NOMO-1 treated with DMSO at 0.1 percent for 48 hours (cell line): ENCODE data around the gene LSM3.
"Not testable (repeated sequence)": the region's sequence is repeated elsewhere in the genome, so short reads cannot be mapped to it uniquely, and the experiment has no call there.

Source experiments
- DNase-seq: peaks from one replicate; lab custom pipeline; 2025; ENCODE audit not compliant: unreplicated experiment; lab: John Stamatoyannopoulos, UW

Gene LSM3

DNA sequence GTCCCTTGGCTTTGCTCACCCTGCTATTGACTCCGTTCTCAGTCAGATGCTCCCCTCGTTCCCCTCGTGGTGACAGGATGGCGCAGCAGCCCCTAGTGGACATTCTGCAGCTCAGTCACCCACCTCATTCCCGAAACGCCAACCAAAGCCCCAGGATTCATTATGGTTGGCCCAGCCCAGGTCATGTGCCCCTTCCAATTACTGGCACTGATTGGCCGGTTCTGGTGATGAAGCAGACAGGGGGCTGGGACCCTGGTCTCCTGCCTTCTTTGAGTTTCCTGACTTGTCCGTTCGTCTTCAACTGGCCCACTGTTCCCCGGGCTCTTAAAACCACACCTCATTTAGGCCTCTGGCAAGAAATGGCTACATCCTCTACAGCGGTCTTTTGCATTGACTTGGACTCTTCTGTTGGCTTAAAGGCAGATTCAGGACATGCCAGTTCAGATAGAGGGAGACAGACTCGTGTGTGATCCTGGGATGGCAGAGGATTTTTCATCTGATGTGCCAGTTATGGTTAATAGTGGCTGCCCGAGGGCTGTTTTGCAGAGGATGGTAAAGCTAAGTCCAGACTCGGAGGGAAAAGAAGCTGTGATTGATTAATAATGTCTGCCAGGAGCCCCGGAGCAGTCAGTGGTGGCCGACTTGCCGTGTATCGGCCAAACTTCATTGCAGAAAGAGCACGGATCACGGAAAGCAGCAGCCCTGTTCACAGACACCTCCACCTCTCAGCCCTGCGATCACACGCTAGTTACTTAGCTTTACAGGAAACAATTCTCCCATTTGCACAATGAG is 37.8 kb downstream of the LSM3 start:
- no peak for DNase-seq

GRCh38 chr3:14218355-14218754 is 39.7 kb downstream of the LSM3 start:
- no peak for DNase-seq

DNA sequence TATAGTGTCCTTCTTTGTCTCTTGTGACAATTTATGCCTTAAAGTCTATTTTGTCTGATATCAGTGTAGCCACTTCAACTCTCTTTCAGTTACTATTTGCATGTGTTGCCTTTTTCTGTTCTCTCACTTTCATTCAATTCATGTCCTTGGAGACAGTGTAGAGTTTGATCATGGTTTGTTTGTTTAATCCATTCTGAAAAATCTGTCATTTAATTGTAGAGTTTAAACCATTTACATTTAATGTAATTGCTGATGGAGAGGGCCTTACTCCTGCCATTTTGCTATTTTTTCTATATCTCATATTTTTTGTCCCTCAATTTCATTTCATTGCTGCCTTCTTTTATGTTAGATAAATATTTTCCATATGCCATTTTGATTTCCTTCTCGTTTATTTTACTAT is 42.3 kb downstream of the LSM3 start:
- no peak for DNase-seq

DNA sequence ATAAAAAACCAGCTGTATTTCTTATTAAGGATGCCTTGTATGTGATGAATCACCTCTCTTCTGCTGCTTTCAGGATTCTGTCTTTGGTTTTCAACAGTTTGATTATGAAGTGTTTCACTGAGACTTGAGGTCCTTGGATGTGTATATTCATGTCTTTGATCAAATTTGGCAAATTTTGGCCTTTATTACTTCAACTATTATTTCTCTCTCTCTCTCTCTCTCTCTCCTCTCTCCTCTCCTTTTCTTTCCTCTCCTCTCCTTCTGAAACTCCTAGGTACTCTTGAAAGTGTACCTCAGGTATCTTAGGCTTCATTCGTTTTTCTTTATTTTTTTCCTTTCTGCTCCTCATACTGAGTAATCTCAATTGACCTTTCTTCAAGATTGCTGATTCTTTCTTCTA is 43.3 kb downstream of the LSM3 start:
- no peak for DNase-seq

DNA sequence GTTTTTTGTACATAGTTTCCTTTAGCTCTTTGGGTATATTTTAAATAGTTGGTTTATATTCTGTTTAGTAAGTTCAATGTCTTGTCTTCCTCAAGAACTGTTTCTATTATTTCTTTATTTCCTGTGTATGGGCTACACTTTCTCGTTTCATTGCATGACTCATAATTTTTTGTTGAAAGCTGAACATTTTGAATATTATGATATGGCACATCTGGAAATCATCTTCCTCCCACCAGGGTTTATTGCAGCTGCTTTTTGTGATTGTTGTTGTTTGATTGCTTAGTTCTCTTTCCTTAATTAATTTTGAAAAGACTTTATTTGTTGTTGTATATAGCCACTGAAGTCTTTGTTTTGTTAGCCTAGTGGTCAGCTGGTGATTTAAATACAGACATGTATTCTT is 43.8 kb downstream of the LSM3 start:
- no peak for DNase-seq

- no peak for DNase-seq
Measured at GRCh38 chr3:14222900-14223594, 44.4 kb downstream of the LSM3 start.

DNA sequence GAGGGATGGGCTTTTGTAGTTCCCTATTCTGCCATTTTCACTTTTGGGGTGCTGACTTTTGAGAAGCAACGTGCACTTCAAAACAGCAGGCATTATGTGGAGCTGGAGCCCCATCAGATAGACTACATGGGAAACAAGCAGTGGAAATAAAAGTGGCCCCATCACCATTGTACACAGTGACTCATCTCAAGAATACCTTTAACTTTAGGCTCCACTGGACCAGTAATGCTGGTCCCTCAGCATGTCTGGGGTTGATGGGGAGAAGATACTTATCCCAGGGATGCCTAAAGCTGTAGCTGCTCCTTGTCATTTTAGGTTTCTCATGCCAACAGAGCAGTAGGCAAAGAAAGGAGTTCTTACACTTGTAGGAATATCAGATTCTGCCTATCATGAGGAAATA is 45.0 kb downstream of the LSM3 start:
- no peak for DNase-seq

GRCh38 chr3:14224895-14225294 is 46.3 kb downstream of the LSM3 start:
- DNase-seq, result no peak

DNA sequence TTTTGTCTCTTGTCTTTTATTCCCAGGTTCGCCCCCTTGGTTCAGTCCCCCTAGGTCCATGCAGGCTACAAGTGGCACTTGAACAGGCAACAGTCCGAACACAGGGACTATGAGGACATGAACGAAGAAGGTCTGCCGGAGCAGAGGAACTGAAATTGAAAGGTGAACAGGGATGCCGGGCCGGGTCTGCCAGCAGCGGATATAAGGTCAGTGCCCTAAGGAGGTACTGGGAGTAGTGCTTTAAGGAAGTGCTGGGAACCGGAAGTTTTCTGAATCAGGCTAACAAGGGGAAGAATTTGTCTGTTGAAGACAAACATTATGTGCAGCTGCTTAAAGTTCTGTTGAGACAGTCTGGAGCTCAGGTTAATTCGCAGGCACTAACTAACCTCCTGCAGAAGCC is 46.8 kb downstream of the LSM3 start:
- DNase-seq, result peak; percentile 67

GRCh38 chr3:14226351-14226750 is 47.7 kb downstream of the LSM3 start:
- DNase-seq, result not testable (repeated sequence)

GRCh38 chr3:14227856-14228255 is 49.2 kb downstream of the LSM3 start:
- no peak for DNase-seq

DNA sequence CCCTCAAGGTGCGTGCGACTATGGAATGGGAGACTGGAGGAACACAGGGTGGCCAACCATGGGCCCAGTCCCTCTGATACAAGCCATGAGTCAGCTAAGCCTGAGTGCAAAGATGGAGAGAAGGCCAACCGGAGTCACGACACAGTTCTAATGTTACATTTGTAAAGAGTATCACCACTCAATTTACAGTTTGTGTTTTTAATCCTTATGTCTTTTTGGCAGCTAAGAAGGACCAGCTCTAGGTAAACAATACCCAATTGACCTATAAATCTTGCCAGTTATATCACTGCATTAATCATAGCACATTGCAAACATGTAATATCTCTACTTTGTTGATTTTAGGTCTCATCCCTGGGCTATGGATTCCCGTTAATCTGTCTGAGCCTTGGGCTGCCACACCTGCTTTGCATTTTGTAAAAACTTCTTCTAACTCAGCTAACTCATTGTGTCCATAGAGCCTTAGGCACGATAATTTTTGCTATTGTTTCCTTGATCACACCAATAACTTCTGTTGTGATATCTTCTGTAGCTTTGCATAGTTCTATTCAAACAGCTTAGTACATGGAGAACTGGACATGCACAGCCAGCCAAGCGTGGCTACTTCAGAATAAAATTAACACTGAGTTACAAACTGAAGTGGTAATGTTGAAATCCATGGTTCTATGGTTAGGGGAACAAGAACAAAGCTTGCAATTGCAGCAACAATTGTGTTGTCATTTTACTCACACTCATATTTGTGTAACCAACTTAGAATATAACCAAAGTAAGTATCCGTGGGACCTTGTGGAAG is 50.3 kb downstream of the LSM3 start:
- DNase-seq, result no peak

- not testable (repeated sequence) for DNase-seq
Measured at GRCh38 chr3:14229695-14230094, 51.1 kb downstream of the LSM3 start.

DNA sequence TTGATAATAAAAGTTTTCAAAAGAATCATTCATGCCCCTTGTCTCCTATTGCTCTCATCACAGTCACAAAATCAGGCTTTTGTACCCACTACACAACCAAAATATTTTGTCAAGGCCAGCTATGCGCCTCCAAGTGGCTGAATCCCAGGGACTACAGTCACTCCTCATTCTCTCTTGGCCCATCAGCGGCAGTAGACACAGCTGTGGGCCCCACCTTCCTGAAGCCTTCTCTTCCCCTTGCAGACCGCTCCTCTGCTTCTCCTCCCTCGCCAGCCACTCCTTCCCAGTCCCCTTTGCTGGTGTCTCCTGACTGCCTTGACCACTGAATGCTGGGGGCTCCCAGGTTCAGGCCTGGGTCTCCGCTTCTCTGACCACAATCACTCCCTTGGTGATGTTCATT is 52.1 kb downstream of the LSM3 start:
- DNase-seq, result no peak

- DNase-seq, result no peak
Measured at GRCh38 chr3:14231145-14231990, 52.8 kb downstream of the LSM3 start.

DNA sequence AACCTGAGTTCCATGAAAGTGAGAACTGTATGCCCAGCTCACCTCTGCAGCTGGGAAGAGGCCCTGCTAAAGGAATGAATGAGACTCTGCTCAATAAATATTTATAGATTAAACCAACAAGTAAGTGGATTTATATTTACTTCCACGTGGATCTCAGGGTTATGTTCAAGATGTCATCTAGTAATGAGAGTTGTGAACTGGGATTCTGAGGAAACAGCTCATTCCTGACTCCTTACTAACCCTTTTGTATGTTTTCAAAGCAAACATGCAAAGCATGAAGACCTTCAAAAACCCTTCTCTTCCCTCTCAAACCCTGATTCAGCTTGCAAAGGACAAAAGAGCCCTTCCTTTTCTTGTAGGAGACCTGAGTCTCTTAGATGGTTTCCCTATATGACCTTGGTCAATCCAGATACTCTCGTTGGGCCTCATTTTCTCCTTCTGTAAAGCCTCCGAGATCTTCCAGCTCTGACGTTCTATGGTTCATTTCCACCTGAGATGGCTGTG is 53.4 kb downstream of the LSM3 start:
- DNase-seq, result no peak

GRCh38 chr3:14234251-14235002 is 55.8 kb downstream of the LSM3 start:
- DNase-seq, result no peak

GRCh38 chr3:14235003-14235911 is 56.6 kb downstream of the LSM3 start:
- DNase-seq, result no peak

DNA sequence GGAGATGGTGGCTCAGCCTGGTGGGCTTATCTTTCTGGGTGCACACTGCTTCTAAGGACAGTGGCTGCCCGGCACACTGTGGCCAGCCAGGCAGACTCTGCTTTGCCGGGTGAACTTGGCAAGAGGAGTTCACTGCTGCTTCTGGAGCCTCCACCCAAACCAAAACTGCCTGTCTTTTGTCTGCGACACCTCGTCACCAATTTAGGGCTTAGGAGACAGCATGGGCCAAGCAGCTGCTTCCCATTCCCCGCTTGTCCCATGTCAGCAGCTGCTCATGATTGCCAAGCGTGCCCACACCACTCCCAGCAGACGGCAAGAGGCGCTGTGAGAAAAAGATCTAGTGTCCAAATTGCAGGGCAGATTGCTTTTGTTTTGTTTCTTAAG is 57.3 kb downstream of the LSM3 start:
- no peak for DNase-seq
